ENCODE data around the gene XPO6. TPM values are rescaled to one million over a fixed set of nuclear protein-coding genes. Genes with fewer than 3 reads are reported as not detected.

The XPO6 gene
- total and polyA plus RNA-seq, 2 of the 13 experiments (the other 11 are each of a cell fraction or from before 2014, with no cell fraction given), result 109 to 129 TPM

- TF ChIP-seq RNF2 (conservative IDR thresholded peaks at IDR 0.05; ENCODE audit: low read depth) (no peak), PAWR (CRISPR knock-in tag; IDR thresholded peaks at IDR 0.05; ENCODE audit: borderline replicate concordance) (no peak), NCOA1 (CRISPR knock-in tag; IDR thresholded peaks at IDR 0.05) (no peak), DDIT3 (CRISPR knock-in tag; IDR thresholded peaks at IDR 0.05) (no peak), SYNCRIP (IDR thresholded peaks at IDR 0.05; ENCODE audit: insufficient read depth, low read depth, low read length) (no peak), MXD4 (CRISPR knock-in tag; IDR thresholded peaks at IDR 0.05) (no peak), ZNF547 (CRISPR knock-in tag; IDR thresholded peaks at IDR 0.05) (no peak)
Measured at GRCh38 chr16:28258567-28258966, 46.8 kb upstream of the XPO6 start (continued).

- no TSS peak for BruUV-seq (replicated peaks)
- H4K20me1 ChIP-seq (ENCODE audit: insufficient read depth, low read length), result no peaks in the 10 kb centered on the region
- H2AFZ ChIP-seq (ENCODE audit: low read length), result no peak overlapping the region
- H3K79me2 ChIP-seq (ENCODE audit: insufficient read depth, low read length), result no peaks in the 10 kb centered on the region
- no peaks in the 10 kb centered on the region for H3K4me1 ChIP-seq (ENCODE audit: insufficient read depth, low read length)
- no peaks in the 10 kb centered on the region for H3K9me3 ChIP-seq (ENCODE audit: low read length)
- ChIA-PET CTCF (ENCODE audit: low intra/inter-chr PET ratio, low total read pairs) (no interaction called here), POLR2A (no interaction called here)
- no peaks in the 10 kb centered on the region for H3K36me3 ChIP-seq (replicated peaks in 1 of 2; ENCODE audit: control insufficient read depth in 1 of 2, insufficient read depth in 2 of 2, low read length in 2 of 2)
- ATAC-seq, result no peak
- no peak for FAIRE-seq
- no peak overlapping the region for H3K4me3 ChIP-seq (replicated peaks in 1 of 3; ENCODE audit: insufficient read depth in 1 of 3, low read depth in 2 of 3, low read length in 3 of 3)
- in situ Hi-C loops (cut with HindIII; ENCODE audit: extremely low pct_ligation_motif_present, low pct_unique_long_range_greater_than_20kb), result loop anchor here (10.0 kb wide), 1 partner anchor 58 kb away; no protein-coding TSS in a partner anchor
- no peak overlapping the region for H3K4me2 ChIP-seq (ENCODE audit: low read depth, low read length)
- H3K27me3 ChIP-seq (ENCODE audit: control insufficient read depth in 1 of 2, insufficient read depth in 2 of 2, low read length in 2 of 2), result peaks cover 8 to 43% of the 10 kb centered on the region in 2 experiments; a peak in 4 of 5 replicates
- 53% methylated on average over 4 of the region's 4 CpGs for WGBS (ENCODE audit: low lambda C conversion rate)
- no peak overlapping the region for H3K27ac ChIP-seq (ENCODE audit: extremely low read length, insufficient read depth, low read length)
- DNase-seq (ENCODE audit: low spot score), result no peak
- H3K9ac ChIP-seq (ENCODE audit: insufficient read depth, low read depth, low read length), result no peak overlapping the region
- intact Hi-C loops (cut with micrococcal nuclease; ENCODE audit: unreplicated experiment), result no loop called here
- TF ChIP-seq NFIC (IDR thresholded peaks at IDR 0.05; ENCODE audit: low read length), result no peak
- no peak for TF ChIP-seq ZMYM3 (CRISPR knock-in tag; IDR thresholded peaks at IDR 0.05)
- TF ChIP-seq FOXP4 (CRISPR knock-in tag; IDR thresholded peaks at IDR 0.05), result no peak
- TF ChIP-seq ZNF180 (CRISPR knock-in tag; IDR thresholded peaks at IDR 0.05; ENCODE audit: borderline replicate concordance, low read depth), result no peak
- TF ChIP-seq ZNF280B (CRISPR knock-in tag; IDR thresholded peaks at IDR 0.05; ENCODE audit: borderline replicate concordance), result no peak
- no peak for TF ChIP-seq RFX1 (IDR thresholded peaks at IDR 0.05)
- TF ChIP-seq HIC2 (CRISPR knock-in tag; IDR thresholded peaks at IDR 0.05; ENCODE audit: low read depth), result no peak
- no peak for TF ChIP-seq MTERF4 (CRISPR knock-in tag; IDR thresholded peaks at IDR 0.05)
- TF ChIP-seq GTF3A (CRISPR knock-in tag; conservative IDR thresholded peaks at IDR 0.05), result no peak
- no peak for TF ChIP-seq MTA1 (CRISPR knock-in tag; IDR thresholded peaks at IDR 0.05; ENCODE audit: borderline replicate concordance)
- no peak for TF ChIP-seq ZNF446 (CRISPR knock-in tag; IDR thresholded peaks at IDR 0.05)
- no peak for TF ChIP-seq MAFF (IDR thresholded peaks at IDR 0.05; ENCODE audit: low read depth, low read length)
Measured at GRCh38 chr16:28257256-28257655, 45.5 kb upstream of the XPO6 start.
